Activated T-helper 1 cell treated with Interleukin-2 at 50 U/mL for 16 hours (primary cell): ENCODE results near the gene AOAH.

Source experiments
- DNase-seq: peaks from one replicate; pipeline ENCODE4 v3.0.0-alpha.2; 2020; ENCODE audit warnings: low read depth

The AOAH gene

GRCh38 chr7:36600869-36601530 is 123.3 kb downstream of the AOAH start:
- DNase-seq, result no peak

GRCh38 chr7:36600314-36600682 is 124.0 kb downstream of the AOAH start:
- DNase-seq, result no peak

- no peak for DNase-seq
These were observed 124.5 kb downstream of the AOAH start for GRCh38 chr7:36599645-36600313.

DNA sequence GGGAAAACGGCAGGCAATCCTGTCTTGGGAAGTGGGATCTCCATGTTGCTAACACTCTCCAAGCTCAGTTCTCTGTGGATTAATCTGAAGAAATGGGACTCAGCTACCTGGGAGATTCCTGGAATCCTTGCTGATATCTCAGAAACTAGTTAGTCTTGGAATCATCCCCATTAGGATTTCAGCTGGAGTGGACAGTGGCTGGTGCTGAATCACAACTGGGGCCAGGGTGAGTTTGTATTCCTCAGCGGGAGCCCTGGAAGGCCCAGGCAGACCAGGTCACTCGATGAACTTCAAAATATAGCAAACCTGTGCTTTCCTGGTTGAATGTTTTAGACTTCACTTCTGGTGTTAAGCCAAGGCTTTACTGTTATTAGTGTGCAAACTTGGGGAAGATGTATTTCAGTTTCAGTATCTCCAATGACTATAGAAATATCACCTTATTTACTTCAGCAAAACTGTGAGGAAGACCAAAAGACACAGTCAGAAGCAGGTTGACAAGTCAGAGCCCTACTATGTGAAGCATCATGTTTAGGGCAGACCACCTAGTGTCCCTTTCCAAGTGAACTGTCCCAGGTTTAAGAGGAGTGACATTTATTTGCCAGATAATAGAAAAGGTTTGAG is 126.1 kb downstream of the AOAH start:
- no peak for DNase-seq

DNA sequence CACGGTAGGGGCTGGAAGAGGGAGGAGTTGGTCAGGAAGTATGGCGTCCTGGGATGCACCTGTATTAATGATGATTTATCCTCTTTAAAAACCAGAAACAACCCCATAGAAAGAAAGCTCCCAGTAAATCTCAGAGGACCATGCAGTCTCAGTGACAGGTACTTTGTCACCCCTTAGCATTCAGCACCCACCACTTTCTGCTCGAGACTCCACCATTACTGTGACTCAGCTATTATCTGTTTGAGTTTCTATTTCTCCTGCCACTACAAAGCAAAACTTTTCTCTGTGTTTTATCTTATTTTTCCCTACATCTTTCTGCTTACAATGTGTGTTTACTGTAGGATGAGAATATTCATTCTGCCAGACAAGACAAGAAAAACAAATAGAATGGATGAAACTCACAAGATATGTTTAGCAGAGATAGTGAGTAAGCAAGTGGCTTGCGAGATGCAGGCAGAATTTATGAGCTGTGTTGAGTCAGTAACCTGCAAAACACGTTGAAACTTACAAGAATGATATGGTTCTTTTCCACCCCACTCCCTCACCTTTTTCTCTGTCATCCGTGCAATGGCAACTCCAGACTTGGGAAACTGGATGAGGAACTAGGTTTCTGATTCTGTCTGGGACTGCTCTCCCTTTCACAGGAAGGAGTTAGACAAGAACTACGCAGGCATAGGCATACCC is 127.1 kb downstream of the AOAH start:
- DNase-seq, result no peak

DNA sequence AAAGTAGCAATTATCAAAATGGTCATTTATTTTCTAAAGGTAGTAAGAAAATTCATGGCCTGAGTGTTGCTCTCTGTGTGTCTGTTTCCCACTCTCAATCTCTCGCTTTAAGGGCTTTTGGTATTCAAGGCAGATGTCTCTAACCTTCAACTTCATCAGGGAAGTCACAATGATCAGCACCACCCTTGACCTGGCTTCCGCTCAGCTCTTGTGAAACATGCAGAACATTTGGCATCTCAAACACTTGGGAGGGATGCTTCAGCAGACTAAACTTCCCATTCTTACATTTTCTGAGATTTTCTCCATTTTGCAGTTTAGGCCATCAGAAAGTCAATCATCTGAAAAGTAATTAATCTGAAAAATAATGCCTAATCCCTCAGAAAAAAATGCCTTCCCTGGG is 129.8 kb downstream of the AOAH start:
- DNase-seq, result no peak

DNA sequence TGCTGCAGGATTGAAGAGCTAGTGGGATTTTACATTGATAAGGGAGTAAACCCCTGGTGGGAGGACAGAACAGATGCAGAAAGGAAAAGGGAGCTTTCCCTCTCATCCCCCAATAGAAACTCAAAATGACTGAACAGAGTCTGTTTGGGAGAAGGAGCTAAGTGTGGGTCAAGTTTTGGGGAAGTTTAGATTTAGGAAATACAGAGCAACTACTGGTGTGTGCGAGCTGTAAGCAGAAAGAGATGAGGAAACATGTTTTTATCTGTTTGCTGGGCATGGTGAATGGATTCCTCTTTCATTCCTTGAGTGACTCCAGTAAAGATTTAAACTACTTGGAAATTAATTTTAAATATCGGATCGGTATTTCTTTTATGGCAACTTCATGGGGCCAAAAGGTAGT is 132.7 kb downstream of the AOAH start:
- DNase-seq, result no peak

DNA sequence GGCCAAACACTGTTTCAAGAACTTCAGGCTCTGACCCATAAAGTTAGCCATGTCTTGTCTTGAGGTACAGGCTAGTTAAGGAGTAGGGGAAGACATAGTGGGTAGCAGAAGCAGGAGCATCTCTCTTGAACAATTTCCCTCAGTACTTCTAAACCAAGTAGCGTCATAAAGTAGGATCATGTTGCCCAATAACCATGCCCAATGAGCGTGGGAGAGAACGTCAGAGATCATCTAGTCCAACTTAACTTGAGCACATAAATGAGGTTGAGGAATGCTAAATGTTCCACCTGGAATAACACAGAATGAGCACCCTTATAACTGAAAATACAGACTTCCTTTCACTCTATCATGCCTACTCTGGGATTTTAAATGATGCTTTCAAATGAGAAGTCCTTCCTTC is 134.9 kb downstream of the AOAH start:
- no peak for DNase-seq

- no peak for DNase-seq
These were observed 141.0 kb downstream of the AOAH start for GRCh38 chr7:36583318-36583717.

DNA sequence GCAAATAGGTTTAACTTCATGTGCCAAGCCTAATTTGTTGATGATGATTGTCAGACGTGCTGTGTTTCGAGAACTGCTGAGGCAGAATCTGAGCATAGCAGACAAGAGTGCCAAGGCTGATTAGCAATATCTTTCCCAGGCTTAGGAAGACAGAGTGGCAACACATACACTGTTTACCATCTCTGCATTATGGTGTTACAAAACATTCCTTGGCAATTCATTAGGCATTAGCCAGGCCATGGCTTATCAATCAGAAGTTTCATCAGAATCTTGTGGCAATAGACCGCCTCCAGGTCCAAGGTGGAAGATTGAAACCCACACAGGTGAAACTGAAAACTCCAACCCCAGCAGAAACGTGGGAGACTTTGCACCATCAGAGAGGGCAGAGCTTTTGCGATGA is 148.5 kb downstream of the AOAH start:
- no peak for DNase-seq

GRCh38 chr7:36573066-36573465 is 151.2 kb downstream of the AOAH start:
- no peak for DNase-seq

GRCh38 chr7:36571190-36571560 is 153.1 kb downstream of the AOAH start:
- no peak for DNase-seq

DNA sequence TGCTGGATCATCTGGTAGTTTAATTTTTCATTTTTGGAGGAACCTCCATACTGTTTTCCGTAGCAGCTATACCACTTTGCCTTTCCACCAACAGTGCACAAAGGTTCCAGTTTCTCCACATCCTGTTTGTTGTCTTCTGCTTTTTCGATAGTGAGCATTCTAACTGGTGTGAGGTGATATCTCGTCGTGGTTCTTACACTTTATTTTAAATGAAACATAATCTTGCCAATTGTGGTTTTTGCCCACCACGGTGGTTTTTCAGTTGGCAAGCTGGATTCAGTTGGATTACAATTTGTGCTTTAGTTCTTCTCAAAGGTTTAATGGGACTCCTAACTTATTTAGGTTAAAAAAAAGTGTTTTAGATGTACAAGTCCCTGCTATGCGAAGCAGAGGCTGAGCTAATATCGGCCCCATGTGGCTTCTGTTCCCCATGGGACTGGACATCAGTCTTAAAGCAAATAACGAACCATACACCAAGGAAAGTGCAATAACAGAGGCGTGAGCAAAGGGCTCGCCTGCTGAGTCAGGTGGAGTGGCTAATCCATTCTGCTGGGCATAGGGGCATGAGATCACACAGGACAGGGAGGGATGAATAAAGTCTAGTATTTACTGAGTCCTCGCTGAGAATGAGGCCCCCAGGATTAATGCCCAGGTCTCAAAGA is 153.6 kb downstream of the AOAH start:
- DNase-seq, result no peak

- no peak for DNase-seq
These were observed 155.8 kb downstream of the AOAH start for GRCh38 chr7:36568452-36568849.

- no peak for DNase-seq
These were observed 156.4 kb downstream of the AOAH start for GRCh38 chr7:36567699-36568451.

DNA sequence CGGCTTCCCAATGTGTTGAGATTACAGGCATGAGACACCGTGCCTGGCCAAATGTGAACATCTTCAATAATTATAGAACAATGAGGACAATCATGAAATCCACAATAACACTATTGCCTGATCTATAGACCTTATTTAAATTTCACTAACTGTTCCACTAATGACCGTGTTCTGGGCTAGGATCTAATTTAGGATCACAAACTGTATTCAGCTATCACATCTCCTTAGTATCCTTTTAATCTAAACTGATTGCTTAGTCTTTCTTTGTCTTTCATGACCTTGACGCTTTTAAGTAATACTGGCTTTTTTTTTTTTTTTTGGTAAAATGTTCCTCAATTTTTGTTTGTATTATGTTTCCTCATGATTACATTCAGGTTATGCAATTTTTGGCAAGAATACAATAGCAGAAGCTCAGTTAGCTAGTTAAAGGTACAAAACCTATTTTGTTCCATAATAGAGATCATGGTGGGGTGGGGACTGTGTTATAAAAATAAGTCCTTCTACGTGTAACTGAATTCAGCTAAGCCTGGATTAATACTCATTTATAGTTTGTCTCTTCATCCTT is 158.4 kb downstream of the AOAH start:
- no peak for DNase-seq

DNA sequence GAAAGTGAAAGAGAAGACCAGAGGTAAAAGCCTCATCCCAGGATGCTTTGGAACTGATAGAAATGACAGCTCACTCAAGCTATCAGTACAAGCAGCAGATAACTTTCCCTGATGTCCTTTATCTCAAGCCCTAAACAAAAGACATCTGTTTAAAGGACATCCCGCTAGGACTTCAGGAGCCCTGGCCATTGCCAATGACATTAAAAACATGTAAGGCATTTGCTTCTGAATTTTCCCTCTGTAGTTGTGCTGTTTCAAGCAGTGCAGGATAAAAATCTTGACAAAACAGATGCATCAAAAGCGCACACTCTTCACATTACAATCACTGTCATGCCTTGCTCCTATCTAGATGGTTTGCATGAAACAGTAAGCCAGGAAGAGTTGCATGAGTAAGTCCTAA is 159.8 kb downstream of the AOAH start:
- no peak for DNase-seq

GRCh38 chr7:36563706-36564327 is 160.5 kb downstream of the AOAH start:
- DNase-seq, result no peak

DNA sequence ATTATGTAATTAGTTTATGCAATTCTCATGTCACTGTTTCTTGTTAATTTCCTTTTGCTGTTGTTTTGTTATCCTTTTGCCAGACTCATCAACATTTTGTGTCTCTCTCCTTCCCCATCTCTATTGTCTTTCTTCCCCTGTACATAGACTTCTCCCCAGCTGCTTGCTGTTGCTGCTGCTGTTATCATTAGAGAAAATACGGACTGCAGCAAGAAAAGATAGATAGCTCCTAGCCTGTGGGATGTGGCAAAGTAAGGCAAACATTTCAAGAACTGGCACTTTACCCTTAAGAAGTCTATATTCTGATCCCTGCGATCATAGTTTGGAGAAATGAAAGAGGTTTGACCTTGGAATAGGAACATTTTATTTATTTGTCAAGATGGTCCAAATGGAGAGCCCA is 162.2 kb downstream of the AOAH start:
- no peak for DNase-seq

DNA sequence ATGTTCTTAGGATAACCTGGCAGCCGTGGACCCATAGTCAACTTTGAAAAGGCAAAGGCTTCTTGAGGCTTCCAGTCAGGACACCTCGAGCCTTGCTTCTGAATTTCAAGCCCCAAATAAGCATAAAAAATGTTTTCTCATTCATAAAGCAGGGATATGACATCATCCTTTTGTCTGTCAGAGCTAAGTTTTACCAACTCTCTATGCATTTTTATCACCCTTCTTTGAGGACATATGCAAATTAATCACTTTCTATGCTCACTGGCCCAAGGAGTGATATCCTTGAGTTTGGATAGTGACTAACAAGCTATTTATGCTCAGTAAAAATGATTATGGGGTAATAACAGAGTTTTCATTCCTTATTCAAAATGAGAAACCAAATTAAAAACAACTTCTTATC is 175.3 kb downstream of the AOAH start:
- no peak for DNase-seq

GRCh38 chr7:36547416-36547815 is 176.9 kb downstream of the AOAH start:
- DNase-seq, result no peak
